HT1080 (cell line): ENCODE measurements around the gene ZNF80. TPM values are rescaled to one million over a fixed set of nuclear protein-coding genes. Genes with fewer than 3 reads are reported as not detected.
"Not testable (repeated sequence)": the region's sequence is repeated elsewhere in the genome, so short reads cannot be mapped to it uniquely, and the experiment has no call there.

Experiments used
- DNase-seq: peaks from one replicate; pipeline ENCODE4 v3.0.0-alpha.2; 2015; ENCODE audit warnings: low read depth
- polyA plus RNA-seq, 2 experiments: library from polyadenylated mRNA; depleted of rRNA; stranded (reverse); fragments of >200 nt; gene quantifications; 2 replicates each; pipeline ENCODE4 v1.2.3, GENCODE V29; 2015
- total RNA-seq: library from RNA; depleted of rRNA; stranded (reverse); fragments of >200 nt; shearing (Covaris generic); gene quantifications from 2 replicates; pipeline ENCODE4 v1.2.3, GENCODE V29; 2014; rRNA removed

The ZNF80 gene
- not detected in 2 replicates for total RNA-seq
- not detected in 2 replicates for polyA plus RNA-seq (2015; cell fraction: cytosol; rRNA removed)
- polyA plus RNA-seq (2015; cell fraction: nucleus; rRNA removed) = not detected in 2 replicates

GRCh38 chr3:114237478-114237877 is at the start of gene ZNF80:
ZNF80 (minus strand) TSS chr3:114237578; CDS start chr3:114237074, 504 bp downstream.
- DNase-seq = not testable (repeated sequence)

DNA sequence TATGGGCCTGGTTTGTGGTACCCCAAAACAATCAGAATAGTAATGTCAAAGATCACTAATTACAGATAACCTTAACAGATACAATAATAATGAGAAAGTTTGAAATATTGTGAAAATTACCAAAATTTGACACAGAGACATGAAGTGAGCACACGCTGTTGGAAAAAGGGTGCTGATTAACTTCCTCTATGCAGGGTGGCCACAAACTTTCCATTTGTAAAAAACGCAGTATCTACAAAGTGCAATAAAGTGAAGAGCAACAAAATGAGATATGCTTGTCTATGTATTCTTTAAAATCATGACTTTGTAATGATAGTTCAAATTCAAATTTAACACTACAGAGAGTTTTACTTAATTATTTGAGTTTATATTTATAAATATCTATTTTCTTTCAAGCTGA is 48.9 kb upstream of the ZNF80 start:
- no peak for DNase-seq

- no peak for DNase-seq
These were observed 48.4 kb upstream of the ZNF80 start for GRCh38 chr3:114285648-114286230.

GRCh38 chr3:114284644-114285043 is 47.3 kb upstream of the ZNF80 start:
- DNase-seq = no peak

DNA sequence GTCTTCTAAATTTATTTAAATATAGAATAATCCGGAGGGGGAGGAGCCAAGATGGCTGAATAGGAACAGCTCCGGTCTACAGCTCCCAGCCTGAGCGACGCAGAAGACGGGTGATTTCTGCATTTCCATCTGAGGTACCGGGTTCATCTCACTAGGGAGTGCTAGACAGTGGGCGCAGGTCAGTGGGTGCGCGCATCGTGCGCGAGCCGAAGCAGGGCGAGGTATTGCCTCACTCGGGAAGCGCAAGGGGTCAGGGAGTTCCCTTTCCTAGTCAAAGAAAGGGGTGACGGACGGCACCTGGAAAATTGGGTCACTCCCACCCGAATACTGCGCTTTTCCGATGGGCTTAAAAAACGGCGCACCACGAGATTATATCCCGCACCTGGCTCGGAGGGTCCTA is 39.5 kb upstream of the ZNF80 start:
- not testable (repeated sequence) for DNase-seq

GRCh38 chr3:114274929-114275328 is 37.6 kb upstream of the ZNF80 start:
- peak; percentile 60 for DNase-seq

DNA sequence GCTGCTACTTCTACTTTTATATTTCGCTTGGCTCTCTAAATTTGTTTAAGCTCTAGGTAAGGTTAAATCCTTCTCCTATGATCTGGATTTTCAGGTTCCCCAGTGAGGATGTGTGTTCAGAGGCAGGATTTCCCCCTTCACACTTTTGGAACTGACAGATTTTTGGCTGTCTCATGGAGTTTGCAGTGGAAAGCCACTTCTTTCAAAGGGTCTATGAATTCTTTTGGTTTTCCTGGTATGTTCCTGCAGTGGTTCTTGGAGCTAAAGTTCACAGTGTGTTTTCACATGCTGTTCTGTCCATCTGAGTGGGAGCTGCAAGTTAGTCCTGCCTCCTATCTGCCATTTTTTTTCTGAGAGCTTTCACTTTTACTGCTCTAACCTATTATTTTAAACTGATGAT is 34.9 kb upstream of the ZNF80 start:
- DNase-seq = no peak

DNA sequence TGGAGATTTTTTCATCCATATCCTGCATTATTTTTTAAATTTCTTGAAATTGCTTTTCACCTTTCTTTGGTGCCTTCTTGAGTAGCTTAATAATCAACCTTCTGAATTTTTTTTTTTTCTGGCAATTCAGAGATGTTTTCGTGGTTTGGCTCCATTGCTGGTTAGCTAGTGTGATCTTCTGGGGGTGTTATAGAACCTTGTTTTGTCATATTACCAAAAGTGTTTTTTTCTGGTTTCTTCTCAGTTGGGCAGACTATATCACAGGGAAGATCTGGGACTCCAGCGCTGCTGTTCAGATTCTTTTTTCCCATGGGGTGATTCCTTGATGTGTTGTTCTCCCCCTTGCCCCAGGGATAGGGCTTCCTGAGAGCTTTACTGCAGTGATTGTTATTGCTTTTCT is 32.6 kb upstream of the ZNF80 start:
- no peak for DNase-seq

DNA sequence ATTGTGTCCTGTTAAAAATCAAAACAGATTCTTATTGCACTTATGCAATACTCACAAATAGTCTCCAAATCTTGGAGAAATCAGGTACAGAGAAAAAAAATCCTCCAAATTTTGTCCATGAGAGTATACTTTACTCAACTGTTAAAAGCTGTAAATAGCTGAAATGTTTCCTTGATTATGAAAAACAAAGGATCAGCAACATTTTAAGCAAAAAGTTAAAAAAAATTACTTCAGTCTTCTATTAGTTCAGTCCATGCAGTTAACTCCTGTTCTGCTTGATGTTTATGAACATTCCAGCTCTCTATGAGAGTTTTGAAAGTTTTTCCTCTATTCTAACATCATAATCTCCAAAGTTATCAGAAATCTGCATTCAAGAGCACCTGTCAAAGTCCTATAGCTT is 22.8 kb upstream of the ZNF80 start:
- no peak for DNase-seq

DNA sequence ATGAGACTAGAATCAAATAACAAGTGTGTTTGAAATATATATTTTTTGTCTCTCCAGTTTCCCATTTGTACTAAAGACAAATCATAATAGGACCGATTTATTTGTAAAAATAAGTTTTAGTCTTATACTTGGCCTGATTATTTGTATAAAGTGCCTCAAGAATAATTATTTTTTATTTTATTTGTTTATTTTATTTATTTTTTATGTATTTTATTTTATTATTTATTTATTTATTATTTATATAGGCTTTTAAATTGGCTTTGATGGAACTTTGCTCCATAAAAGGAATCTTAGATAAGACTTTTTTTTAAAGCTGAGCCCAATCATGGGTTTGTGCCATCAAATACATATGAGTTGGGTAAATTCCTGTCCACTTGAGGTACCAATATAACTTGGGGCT is 22.2 kb upstream of the ZNF80 start:
- DNase-seq = no peak

DNA sequence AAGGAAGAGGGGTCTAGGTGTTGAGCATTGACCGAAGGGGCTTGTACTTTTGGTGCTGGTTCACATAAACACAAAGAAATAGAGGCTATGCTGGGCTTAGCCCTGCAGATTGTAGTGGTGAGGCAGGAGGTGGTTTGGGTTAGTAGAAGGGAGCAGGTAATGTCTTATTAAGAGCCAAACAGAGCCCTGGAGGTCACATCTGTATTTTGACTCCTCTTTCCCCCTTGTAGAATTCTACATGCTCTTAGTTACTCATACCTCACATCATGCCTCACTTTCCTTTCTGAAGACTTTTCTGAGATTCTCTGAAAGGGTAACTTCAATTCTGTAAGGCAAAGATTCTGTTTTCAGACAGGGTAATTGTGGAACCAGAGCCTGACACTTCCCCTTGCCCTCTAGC is 16.1 kb upstream of the ZNF80 start:
- DNase-seq = no peak

GRCh38 chr3:114252954-114253353 is 15.6 kb upstream of the ZNF80 start:
- no peak for DNase-seq

- DNase-seq = no peak
These were observed 5.6 kb upstream of the ZNF80 start for GRCh38 chr3:114242947-114243346.

DNA sequence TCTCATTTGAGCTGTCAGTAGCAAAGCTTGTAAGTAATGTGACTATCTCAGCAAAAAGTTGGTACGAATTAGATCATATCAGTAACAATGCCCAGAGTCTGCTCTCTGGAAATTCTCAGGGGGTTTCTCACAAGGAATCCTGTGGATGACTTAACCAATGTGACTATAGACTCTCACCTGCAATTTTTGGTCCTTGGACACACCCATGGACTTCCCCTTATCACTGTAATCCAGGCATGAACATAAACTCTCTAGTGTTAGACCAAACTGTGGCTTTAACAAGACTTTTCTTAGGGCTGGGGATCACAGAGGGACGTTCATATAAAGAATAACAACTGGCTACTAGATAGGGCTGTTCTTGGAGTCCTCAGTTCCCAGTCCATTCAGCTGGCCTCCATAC is 3.9 kb upstream of the ZNF80 start:
- DNase-seq = no peak

DNA sequence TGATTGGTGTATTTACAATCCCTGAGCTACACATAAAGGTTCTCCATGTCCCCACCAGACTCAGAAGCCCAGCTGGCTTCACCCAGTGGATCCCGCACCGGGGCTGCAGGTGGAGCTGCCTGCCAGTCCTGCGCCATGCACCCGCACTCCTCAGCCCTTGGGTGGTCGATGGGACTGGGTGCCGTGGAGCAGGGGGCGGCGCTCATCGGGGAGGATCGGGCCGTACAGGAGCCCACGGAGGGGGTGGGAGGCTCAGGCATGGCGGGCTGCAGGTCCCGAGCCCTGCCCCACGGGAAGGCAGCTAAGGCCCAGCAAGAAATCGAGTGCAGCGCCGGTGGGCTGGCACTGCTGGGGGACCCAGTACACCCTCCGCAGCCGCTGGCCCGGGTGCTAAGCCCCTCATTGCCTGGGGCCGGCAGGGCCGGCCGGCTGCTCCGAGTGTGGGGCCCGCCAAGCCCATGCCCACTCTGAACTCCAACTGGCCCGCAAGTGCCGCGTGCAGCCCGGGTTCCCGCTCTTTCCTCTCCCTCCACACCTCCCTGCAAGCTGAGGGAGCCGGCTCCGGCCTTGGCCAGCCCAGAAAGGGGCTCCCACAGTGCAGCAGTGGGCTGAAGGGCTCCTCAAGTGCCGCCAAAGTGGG is 888 bp upstream of the ZNF80 start:
- not testable (repeated sequence) for DNase-seq

- DNase-seq = no peak
These were observed 1.9 kb downstream of the ZNF80 start for GRCh38 chr3:114235431-114235830.

- DNase-seq = no peak
These were observed 2.6 kb downstream of the ZNF80 start for GRCh38 chr3:114234745-114235144.

GRCh38 chr3:114231616-114232015 is 5.8 kb downstream of the ZNF80 start:
- DNase-seq = no peak

- DNase-seq = no peak
These were observed 10.3 kb downstream of the ZNF80 start for GRCh38 chr3:114227076-114227475.

GRCh38 chr3:114226313-114226712 is 11.1 kb downstream of the ZNF80 start:
- DNase-seq = no peak

- DNase-seq = peak; percentile 73
These were observed 14.2 kb downstream of the ZNF80 start for GRCh38 chr3:114223143-114223542.

GRCh38 chr3:114221881-114222264 is 15.5 kb downstream of the ZNF80 start:
- no peak for DNase-seq

GRCh38 chr3:114221165-114221880 is 16.1 kb downstream of the ZNF80 start:
- DNase-seq = peak; percentile 89
